GM12891 (cell line): Measurements from ENCODE around the gene SMARCC1.

Source experiments
- POLR2A ChIP-seq: IDR thresholded peaks from 2 replicates; pipeline ENCODE4 v1.6.1; 2011; ENCODE audit warnings: low read depth, low read length, control low read depth
- POLR2AphosphoS5 ChIP-seq: IDR thresholded peaks from 2 replicates; pipeline ENCODE4 v1.6.1; 2011; ENCODE audit warnings: low read depth, low read length, control low read depth
- SPI1 ChIP-seq: IDR thresholded peaks from 2 replicates; pipeline ENCODE4 v1.6.1; 2011; ENCODE audit warnings: low read depth, low read length, control low read depth

DNA sequence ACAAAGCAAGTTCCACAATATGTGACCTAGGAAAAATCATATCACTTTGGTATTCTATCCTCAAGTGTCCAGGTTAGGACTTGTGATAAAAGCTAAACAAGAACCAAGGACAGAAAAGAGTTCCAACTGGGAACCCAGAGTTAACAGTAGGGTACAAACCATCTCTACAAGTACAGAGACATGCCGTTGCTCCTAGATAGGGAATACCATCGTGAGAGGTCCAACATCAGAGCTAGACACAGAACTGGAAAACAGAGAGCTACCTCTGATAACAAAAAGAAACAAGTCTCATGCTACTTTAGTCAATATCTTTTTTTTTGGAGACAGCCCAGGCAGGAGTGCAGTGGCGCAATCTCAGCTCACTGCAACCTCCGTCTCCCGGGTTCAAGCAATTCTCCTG lies 37.8 kb downstream of the SMARCC1 start:
- TF ChIP-seq POLR2A (no peak), SPI1 (no peak), POLR2AphosphoS5 (no peak)
